DND-41 (cell line): ENCODE results near the gene ALG11.

Experiments
- ATAC-seq: fragments of 200-7000 bp; cut with Tn5 transposase; 3 replicates; pipeline ENCODE4 v1.9.1; 2021; ENCODE audit warnings: low read depth; ENCODE audit not compliant: insufficient read depth
- DNase-seq: peaks from one replicate; pipeline ENCODE4 v3.0.0-alpha.2; 2020
- H2AFZ ChIP-seq: 2 replicates; pipeline ENCODE4 v1.6.0; 2012; ENCODE audit warnings: low read depth, low read length
- H3K27ac ChIP-seq: 2 replicates; pipeline ENCODE4 v1.5.1; 2012; ENCODE audit warnings: low read length, inconsistent platforms
- H3K27me3 ChIP-seq: fragments of 200-600 bp; sonication (generic); 2 replicates; pipeline ENCODE4 v1.6.0; 2012; ENCODE audit warnings: low read length, mild to moderate bottlenecking, inconsistent platforms; ENCODE audit not compliant: insufficient read depth, poor library complexity
- H3K36me3 ChIP-seq: 2 replicates; pipeline ENCODE4 v1.5.1; 2012; ENCODE audit warnings: low read length, inconsistent platforms; ENCODE audit not compliant: insufficient read depth
- H3K4me1 ChIP-seq: 2 replicates; pipeline ENCODE4 v1.5.1; 2012; ENCODE audit warnings: mild to moderate bottlenecking, low read length; ENCODE audit not compliant: insufficient read depth
- H3K4me2 ChIP-seq: 2 replicates; pipeline ENCODE4 v1.6.0; 2012; ENCODE audit warnings: mild to moderate bottlenecking, moderate library complexity, low read length, inconsistent platforms; ENCODE audit not compliant: insufficient read depth
- H3K4me3 ChIP-seq, 2 experiments: fragments of 200-600 bp in 1 of 2; shearing (Covaris generic) in 1 of 2; 2 replicates each; pipeline ENCODE4 v1.5.1; 2012 to 2016; ENCODE audit warnings: inconsistent platforms in 2 of 2, low read length in 2 of 2, mild to moderate bottlenecking in 2 of 2, low read depth in 1 of 2, moderate library complexity in 1 of 2
- H3K79me2 ChIP-seq: 2 replicates; pipeline ENCODE4 v1.6.0; 2012; ENCODE audit warnings: low read length, inconsistent platforms; ENCODE audit not compliant: insufficient read depth
- H3K9ac ChIP-seq: 2 replicates; pipeline ENCODE4 v1.6.0; 2012; ENCODE audit warnings: low read depth, mild to moderate bottlenecking, inconsistent platforms, low read length, moderate library complexity
- H3K9me3 ChIP-seq: 2 replicates; pipeline ENCODE4 v1.5.1; 2012; ENCODE audit warnings: low read length, moderate library complexity, mild to moderate bottlenecking, inconsistent platforms; ENCODE audit not compliant: insufficient read depth, severe bottlenecking
- H4K20me1 ChIP-seq: 2 replicates; pipeline ENCODE4 v1.6.0; 2012; ENCODE audit warnings: low read length; ENCODE audit not compliant: insufficient read depth
- CTCF ChIP-seq: IDR thresholded peaks from 2 replicates; pipeline ENCODE4 v1.5.1; 2012; ENCODE audit warnings: borderline replicate concordance, low read length, moderate library complexity, mild to moderate bottlenecking; ENCODE audit not compliant: poor library complexity, severe bottlenecking; ENCODE audit errors: extremely low read depth
- EZH2 ChIP-seq: IDR thresholded peaks from 3 replicates; pipeline ENCODE4 v1.6.1; 2012; ENCODE audit warnings: borderline replicate concordance, low read depth, mild to moderate bottlenecking, moderate library complexity, low read length, inconsistent platforms; ENCODE audit not compliant: severe bottlenecking

The ALG11 gene

DNA sequence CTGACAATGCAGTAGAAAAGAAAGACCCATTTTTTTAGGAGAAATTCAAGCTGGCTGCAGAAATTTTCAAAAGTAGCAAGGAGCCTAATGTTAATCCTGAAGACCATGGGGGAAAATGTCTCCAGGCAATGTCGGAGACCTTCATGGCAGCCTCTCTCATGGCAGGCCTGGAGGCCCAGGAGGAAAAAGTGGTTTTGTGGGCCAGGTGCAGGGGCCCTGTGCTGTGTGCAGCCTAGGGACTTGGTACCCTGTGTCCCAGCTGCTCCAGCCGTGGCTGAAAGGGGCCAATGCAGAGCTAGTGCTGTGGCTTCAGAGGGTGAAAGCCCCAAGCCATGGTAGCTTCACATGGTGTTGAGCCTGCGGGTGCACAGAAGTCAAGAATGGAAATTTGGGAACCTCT lies 4.1 kb downstream of the ALG11 start:
- Histone ChIP-seq H4K20me1 (0 out of 2 replicates have a peak, but pooled peaks cover 5% of the 10 kb centered on the region), H3K9me3 (no peaks in the 10 kb centered on the region), H3K79me2 (peaks cover 58% of the 10 kb centered on the region), H3K36me3 (peaks cover 30% of the 10 kb centered on the region; the same call in 1 of the 2 replicates), H3K27ac (no peak overlapping the region), H3K4me3 (no peak overlapping the region), H3K27me3 (peaks cover 7% of the 10 kb centered on the region), H3K4me2 (no peak overlapping the region), H2AFZ (no peak overlapping the region), H3K4me1 (peaks cover 19% of the 10 kb centered on the region), H3K9ac (no peak overlapping the region)
- TF ChIP-seq CTCF (no peak), EZH2 (no peak)
- DNase-seq (no peak), ATAC-seq (no peak)

DNA sequence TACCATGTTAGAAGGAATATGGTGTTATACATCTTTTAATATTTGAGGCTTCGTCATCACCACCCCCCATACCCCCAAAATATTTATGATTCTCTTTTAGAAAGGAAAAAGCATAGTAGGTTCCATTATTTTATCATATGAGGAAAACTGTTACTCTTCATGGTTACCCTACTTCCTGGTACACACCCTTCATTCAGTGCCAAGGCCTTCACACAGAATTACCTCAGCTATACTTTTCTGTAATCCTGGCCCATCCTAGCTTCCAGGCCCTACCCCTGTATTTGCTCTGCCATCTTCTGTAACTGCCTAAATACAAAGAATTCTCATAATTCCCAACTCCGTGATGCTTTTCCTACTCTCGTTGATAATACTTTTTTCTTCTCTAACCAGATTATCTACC lies 8.0 kb downstream of the ALG11 start:
- Histone ChIP-seq H3K4me3 (no peak overlapping the region), H3K79me2 (peaks cover 29% of the 10 kb centered on the region), H3K36me3 (peaks cover 62% of the 10 kb centered on the region), H3K9me3 (no peaks in the 10 kb centered on the region), H3K27ac (no peak overlapping the region), H3K4me1 (no peaks in the 10 kb centered on the region), H3K4me2 (no peak overlapping the region), H3K9ac (no peak overlapping the region), H2AFZ (no peak overlapping the region), H4K20me1 (0 out of 2 replicates have a peak, but pooled peaks cover 9% of the 10 kb centered on the region), H3K27me3 (no peaks in the 10 kb centered on the region)
- DNase-seq, result no peak
- TF ChIP-seq CTCF, result no peak
- TF ChIP-seq EZH2, result no peak
- ATAC-seq, result no peak

DNA sequence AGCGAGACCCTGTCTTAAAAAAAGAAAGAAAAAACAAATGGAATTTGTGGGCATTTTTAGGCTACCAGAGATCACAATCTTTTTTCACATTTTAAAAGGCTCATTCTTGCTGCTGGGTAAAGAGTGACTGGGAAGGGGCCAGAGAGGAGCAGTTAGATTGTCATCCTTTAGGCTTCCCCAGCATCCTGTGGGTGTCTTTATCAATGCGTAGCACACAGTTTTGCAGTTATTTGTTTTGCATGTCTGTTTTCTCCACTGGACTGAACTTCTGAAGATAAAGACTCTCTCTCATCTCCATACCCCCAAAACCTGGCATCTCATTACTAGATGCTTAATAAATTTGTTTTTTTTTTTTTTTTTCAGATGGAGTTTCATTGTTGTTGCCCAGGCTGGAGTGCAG lies 10.2 kb downstream of the ALG11 start:
- H3K9ac ChIP-seq, result no peak overlapping the region
- TF ChIP-seq CTCF, result no peak
- TF ChIP-seq EZH2, result no peak
- no peak for DNase-seq
- peaks cover 19% of the 10 kb centered on the region for H4K20me1 ChIP-seq
- H3K79me2 ChIP-seq, result peaks cover 15% of the 10 kb centered on the region
- H3K27me3 ChIP-seq, result no peaks in the 10 kb centered on the region
- no peak overlapping the region for H3K4me3 ChIP-seq
- ATAC-seq, result no peak
- H3K9me3 ChIP-seq, result no peaks in the 10 kb centered on the region
- H3K4me2 ChIP-seq, result no peak overlapping the region
- H3K27ac ChIP-seq, result no peak overlapping the region
- no peak overlapping the region for H2AFZ ChIP-seq
- H3K36me3 ChIP-seq, result peaks cover 80% of the 10 kb centered on the region
- H3K4me1 ChIP-seq, result no peaks in the 10 kb centered on the region

GRCh38 chr13:52024481-52024880 lies 12.3 kb downstream of the ALG11 start, which contains the start of gene UTP14C:
Gene UTP14C, plus strand, starts transcription at chr13:52024691. Its CDS starts 4,114 bp downstream, at chr13:52028805.
- Histone ChIP-seq H3K27ac (no peak within 1 kb of the TSS), H3K27me3 (no peaks in the 10 kb centered on the region), H3K4me2 (no peak within 1 kb of the TSS), H3K9me3 (no peaks in the 10 kb centered on the region), H3K36me3 (peaks cover 73% of the 10 kb centered on the region), H3K4me1 (no peaks in the 10 kb centered on the region), H4K20me1 (peaks cover 16% of the 10 kb centered on the region), H3K9ac (no peak within 1 kb of the TSS), H2AFZ (no peak within 1 kb of the TSS), H3K4me3 (no peak within 1 kb of the TSS), H3K79me2 (peaks cover 8% of the 10 kb centered on the region)
- no peak for DNase-seq
- no peak for TF ChIP-seq CTCF
- TF ChIP-seq EZH2, result no peak
- ATAC-seq, result no peak
